Neuronal stem cell (in vitro differentiated cells): Measurements from ENCODE around the gene PACC1.

Experiments
- DNase-seq: peaks from one replicate; pipeline ENCODE4 v3.0.0-alpha.2; 2013; ENCODE audit warnings: low spot score
- H2AFZ ChIP-seq: one replicate; pipeline ENCODE4 v1.6.1; 2013; ENCODE audit warnings: mild to moderate bottlenecking, low read length, inconsistent platforms
- H2AK5ac ChIP-seq: 2 replicates; pipeline ENCODE4 v1.6.1; 2013; ENCODE audit warnings: low read depth, mild to moderate bottlenecking, inconsistent platforms, low read length, moderate library complexity, mixed read lengths
- H2BK120ac ChIP-seq: 2 replicates; pipeline ENCODE4 v1.6.1; 2013; ENCODE audit warnings: low read depth, mild to moderate bottlenecking, inconsistent platforms, low read length, moderate library complexity, mixed read lengths
- H2BK12ac ChIP-seq: one replicate; pipeline ENCODE4 v1.6.1; 2013; ENCODE audit warnings: low read length, inconsistent platforms
- H2BK15ac ChIP-seq: 2 replicates; pipeline ENCODE4 v1.6.1; 2013; ENCODE audit warnings: mild to moderate bottlenecking, low read length, inconsistent platforms, mixed read lengths
- H2BK5ac ChIP-seq: one replicate; pipeline ENCODE4 v1.6.1; 2013; ENCODE audit warnings: inconsistent platforms, mild to moderate bottlenecking, low read length, moderate library complexity
- H3K14ac ChIP-seq: one replicate; pipeline ENCODE4 v1.6.1; 2013; ENCODE audit warnings: low read length, inconsistent platforms
- H3K18ac ChIP-seq: 2 replicates; pipeline ENCODE4 v1.6.1; 2013; ENCODE audit warnings: low read length, inconsistent platforms
- H3K23ac ChIP-seq: 2 replicates; pipeline ENCODE4 v1.6.1; 2013; ENCODE audit warnings: low read depth, mild to moderate bottlenecking, mixed read lengths, low read length, inconsistent platforms; ENCODE audit not compliant: poor library complexity
- H3K27ac ChIP-seq: replicated peaks from 3 replicates; pipeline ENCODE4 v1.5.1; 2013; ENCODE audit warnings: low read length, inconsistent platforms
- H3K27me3 ChIP-seq, 3 experiments: 2 replicates each; pipeline ENCODE4 v1.6.1; 2013; ENCODE audit warnings: low read length in 3 of 3, mild to moderate bottlenecking in 2 of 3, inconsistent platforms in 1 of 3, low read depth in 1 of 3, mixed read lengths in 1 of 3, moderate library complexity in 1 of 3; ENCODE audit not compliant: control insufficient read depth in 3 of 3, insufficient read depth in 3 of 3
- H3K36me3 ChIP-seq, 2 donors: replicated peaks in 1 of 2; 2 replicates each; pipeline ENCODE4 v1.6.1; 2013; ENCODE audit warnings: low read length in 2 of 2; ENCODE audit not compliant: control insufficient read depth in 2 of 2, insufficient read depth in 2 of 2
- H3K4ac ChIP-seq: 2 replicates; pipeline ENCODE4 v1.6.1; 2013; ENCODE audit warnings: inconsistent platforms, mild to moderate bottlenecking, low read length, moderate library complexity
- H3K4me1 ChIP-seq, 2 donors: 1 replicate in 1 of 2; 2 replicates in 1 of 2; pipeline ENCODE4 v1.6.1; 2013; ENCODE audit warnings: low read length in 2 of 2, low read depth in 1 of 2; ENCODE audit not compliant: control insufficient read depth in 2 of 2, insufficient read depth in 1 of 2
- H3K4me2 ChIP-seq: one replicate; pipeline ENCODE4 v1.6.1; 2013; ENCODE audit warnings: mild to moderate bottlenecking, low read length, inconsistent platforms; ENCODE audit not compliant: insufficient read depth, poor library complexity, severe bottlenecking
- H3K4me3 ChIP-seq, 2 donors: 2 replicates each; pipeline ENCODE4 v1.5.1; 2013; ENCODE audit warnings: low read length in 2 of 2, mild to moderate bottlenecking in 2 of 2, inconsistent platforms in 1 of 2, moderate library complexity in 1 of 2
- H3K79me1 ChIP-seq: one replicate; pipeline ENCODE4 v1.6.1; 2013; ENCODE audit warnings: low read depth, mild to moderate bottlenecking, inconsistent platforms, low read length, moderate library complexity
- H3K9ac ChIP-seq: one replicate; pipeline ENCODE4 v1.6.1; 2013; ENCODE audit warnings: mild to moderate bottlenecking, low read depth, low read length, inconsistent platforms; ENCODE audit not compliant: poor library complexity
- H3K9me3 ChIP-seq, 2 donors: replicated peaks in 1 of 2; 2 replicates each; pipeline versions ENCODE3 to v1.6.1; 2013; ENCODE audit warnings: low read length in 2 of 2, mild to moderate bottlenecking in 2 of 2, inconsistent platforms in 1 of 2, low read depth in 1 of 2, mixed read lengths in 1 of 2, moderate library complexity in 1 of 2; ENCODE audit not compliant: control insufficient read depth in 2 of 2, insufficient read depth in 1 of 2
- H4K8ac ChIP-seq: one replicate; pipeline ENCODE4 v1.6.1; 2013; ENCODE audit warnings: low read depth, mild to moderate bottlenecking, inconsistent platforms, low read length, moderate library complexity
- H4K91ac ChIP-seq: one replicate; pipeline ENCODE4 v1.6.1; 2013; ENCODE audit warnings: low read length, low read depth, mild to moderate bottlenecking, inconsistent platforms; ENCODE audit not compliant: poor library complexity
- WGBS, 2 donors: extraction: QIAGEN DNeasy Blood & Tissue Kit; methylation state at CpG; one replicate each; pipeline ENCODE4 v1.1.7; 2013; ENCODE audit warnings: missing lambda C conversion rate in 2 of 2, mixed read lengths in 1 of 2; ENCODE audit not compliant: insufficient read length in 2 of 2, insufficient replicate concordance in 1 of 2; ENCODE audit errors: extremely low coverage in 2 of 2; 5-methylcytosine and 5-hydroxymethylcytosine counted together

The PACC1 gene

DNA sequence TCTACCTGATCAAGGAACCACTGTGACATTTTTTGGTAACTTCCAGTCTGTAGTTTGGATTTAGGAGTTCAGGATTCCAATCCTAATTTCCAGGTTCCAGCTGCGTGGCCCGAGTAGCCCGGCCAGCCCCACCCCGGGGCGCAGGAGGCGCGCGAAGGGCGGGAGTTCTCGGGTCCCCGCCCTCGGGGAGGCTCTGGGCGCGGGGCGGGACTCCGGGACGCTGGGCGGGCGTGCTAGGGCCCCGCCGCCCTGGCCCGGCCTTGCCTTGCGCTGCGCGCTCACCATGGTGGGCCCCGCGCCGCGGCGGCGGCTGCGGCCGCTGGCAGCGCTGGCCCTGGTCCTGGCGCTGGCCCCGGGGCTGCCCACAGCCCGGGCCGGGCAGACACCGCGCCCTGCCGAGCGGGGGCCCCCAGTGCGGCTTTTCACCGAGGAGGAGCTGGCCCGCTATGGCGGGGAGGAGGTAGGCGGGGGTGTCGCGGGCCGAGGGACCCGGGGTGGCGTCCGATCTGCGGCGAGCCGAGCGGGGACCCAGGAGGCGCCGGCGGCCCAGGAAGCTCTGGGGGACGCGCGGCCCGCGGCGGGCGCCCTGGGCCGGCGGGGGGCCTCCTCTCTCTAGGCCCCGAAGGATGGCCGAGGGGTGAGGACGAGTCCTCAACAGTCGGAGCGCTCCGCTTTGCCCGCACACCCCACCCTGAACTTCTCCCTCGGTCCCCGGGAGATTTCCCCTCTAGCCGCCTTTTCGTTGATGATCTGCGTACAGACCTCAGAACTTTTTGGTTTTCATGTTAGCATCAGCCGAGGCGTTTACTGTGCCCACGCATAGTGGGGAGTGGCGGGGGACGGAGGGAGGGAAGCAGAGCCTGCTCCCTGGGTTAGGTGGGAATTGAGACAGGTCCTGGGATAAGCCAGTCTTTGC, 18.2 kb upstream of the PACC1 start, which contains the start of gene NENF:
Gene NENF, plus strand, starts transcription at position 260 of the 916 bp plus-strand sequence. Its CDS starts 24 bp downstream, at position 284.
- Histone ChIP-seq H3K23ac (peak within 1 kb of the TSS; percentile 9), H2BK15ac (no peak within 1 kb of the TSS), H2AFZ (peak within 1 kb of the TSS; percentile 96), H3K14ac (no peak within 1 kb of the TSS), H3K27ac (no peak within 1 kb of the TSS), H4K8ac (no peak within 1 kb of the TSS), H3K9ac (peak within 1 kb of the TSS; percentile 63), H3K79me1 (no peaks in the 10 kb centered on the region), H4K91ac (no peak within 1 kb of the TSS), H3K9me3 (no peaks in the 10 kb centered on the region), H2BK120ac (no peak within 1 kb of the TSS), H3K4me3 (peak within 1 kb of the TSS; percentile 62 to 85), H3K18ac (peak within 1 kb of the TSS; percentile 15), H3K27me3 (peaks cover 0 to 21% (median 3%) of the 10 kb centered on the region in 3 experiments), H2AK5ac (no peak within 1 kb of the TSS), H3K36me3 (no peaks in the 10 kb centered on the region), H3K4me1 (peaks cover 0 to 12% of the 10 kb centered on the region in 2 donors), H3K4me2 (peak within 1 kb of the TSS; percentile 85), H2BK12ac (no peak within 1 kb of the TSS), H3K4ac (no peak within 1 kb of the TSS), H2BK5ac (no peak within 1 kb of the TSS)
- DNase-seq, result peak; percentile 64
- no CpG with 5 or more reads among the region's 86 CpGs for WGBS, 2 donors

DNA sequence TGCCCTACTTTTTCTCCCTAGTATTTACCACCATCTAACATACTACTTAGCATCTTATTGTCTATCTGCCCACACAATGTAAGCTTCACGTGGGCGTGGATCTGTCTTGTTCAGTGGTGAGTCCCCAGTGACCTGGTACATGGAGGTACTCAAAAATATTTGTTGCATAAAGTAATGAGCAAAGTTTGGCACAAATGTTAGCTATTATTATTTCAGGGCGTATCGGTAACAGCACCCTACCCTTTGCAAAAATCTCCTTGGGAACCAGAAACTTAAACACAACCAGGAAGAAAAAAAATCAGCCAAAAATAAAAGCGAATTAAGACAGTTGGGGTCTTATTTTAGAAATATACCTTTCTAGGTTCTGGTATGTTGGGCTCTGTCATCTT, 17.6 kb upstream of the PACC1 start:
- H3K27ac ChIP-seq, result no peak overlapping the region
- H3K4me2 ChIP-seq, result peak overlapping the region; percentile 85
- no peak overlapping the region for H3K14ac ChIP-seq
- no peaks in the 10 kb centered on the region for H3K79me1 ChIP-seq
- no peak overlapping the region for H3K4ac ChIP-seq
- H4K8ac ChIP-seq, result no peak overlapping the region
- H2BK5ac ChIP-seq, result no peak overlapping the region
- no peak for DNase-seq
- no peak overlapping the region for H2BK120ac ChIP-seq
- no peak overlapping the region for H3K9ac ChIP-seq
- no peak overlapping the region for H2AK5ac ChIP-seq
- no peaks in the 10 kb centered on the region for H3K9me3 ChIP-seq
- peaks cover 0 to 27% (median 3%) of the 10 kb centered on the region in 3 experiments for H3K27me3 ChIP-seq
- WGBS, 2 donors, result no CpG with 5 or more reads among the region's 5 CpGs
- H2AFZ ChIP-seq, result peak overlapping the region; percentile 96
- H3K23ac ChIP-seq, result no peak overlapping the region
- no peak overlapping the region for H2BK15ac ChIP-seq
- no peaks in the 10 kb centered on the region for H3K36me3 ChIP-seq
- peaks cover 0 to 12% of the 10 kb centered on the region in 2 donors for H3K4me1 ChIP-seq
- no peak overlapping the region for H4K91ac ChIP-seq
- no peak overlapping the region for H3K18ac ChIP-seq
- no peak overlapping the region for H2BK12ac ChIP-seq
- peak overlapping the region in 1 of 2 donors; percentile 62 for H3K4me3 ChIP-seq

DNA sequence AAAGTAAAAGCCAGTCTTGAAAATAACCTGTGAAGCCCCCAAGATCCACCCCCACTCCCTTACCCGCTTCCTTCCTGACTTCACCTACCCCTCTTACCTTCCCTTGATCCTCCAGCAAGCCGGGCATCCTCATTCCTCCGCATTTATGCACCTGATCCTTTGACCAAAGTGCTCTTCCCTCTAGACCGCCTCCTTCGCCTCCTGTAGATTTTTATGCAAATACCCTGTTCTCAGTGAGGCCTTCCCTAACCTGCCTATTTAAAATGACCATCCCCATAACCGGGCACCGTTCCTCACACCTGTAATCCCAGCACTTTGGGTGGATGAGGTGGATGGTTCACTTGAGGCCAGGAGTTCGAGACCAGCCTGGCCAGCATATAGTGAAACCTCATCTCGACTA, 17.0 kb upstream of the PACC1 start:
- Histone ChIP-seq H3K4ac (no peak overlapping the region), H2BK15ac (no peak overlapping the region), H3K9ac (no peak overlapping the region), H2AK5ac (no peak overlapping the region), H3K4me1 (peaks cover 0 to 12% of the 10 kb centered on the region in 2 donors), H2BK120ac (no peak overlapping the region), H2BK5ac (no peak overlapping the region), H4K8ac (no peak overlapping the region), H3K36me3 (no peaks in the 10 kb centered on the region), H3K9me3 (no peaks in the 10 kb centered on the region), H3K4me3 (no peak overlapping the region), H3K18ac (no peak overlapping the region), H3K27ac (no peak overlapping the region), H2AFZ (no peak overlapping the region), H3K79me1 (no peaks in the 10 kb centered on the region), H3K4me2 (no peak overlapping the region), H4K91ac (no peak overlapping the region), H2BK12ac (no peak overlapping the region), H3K23ac (no peak overlapping the region), H3K27me3 (peaks cover 0 to 29% (median 3%) of the 10 kb centered on the region in 3 experiments), H3K14ac (no peak overlapping the region)
- no peak for DNase-seq
- no CpG with 5 or more reads among the region's 9 CpGs for WGBS, 2 donors

DNA sequence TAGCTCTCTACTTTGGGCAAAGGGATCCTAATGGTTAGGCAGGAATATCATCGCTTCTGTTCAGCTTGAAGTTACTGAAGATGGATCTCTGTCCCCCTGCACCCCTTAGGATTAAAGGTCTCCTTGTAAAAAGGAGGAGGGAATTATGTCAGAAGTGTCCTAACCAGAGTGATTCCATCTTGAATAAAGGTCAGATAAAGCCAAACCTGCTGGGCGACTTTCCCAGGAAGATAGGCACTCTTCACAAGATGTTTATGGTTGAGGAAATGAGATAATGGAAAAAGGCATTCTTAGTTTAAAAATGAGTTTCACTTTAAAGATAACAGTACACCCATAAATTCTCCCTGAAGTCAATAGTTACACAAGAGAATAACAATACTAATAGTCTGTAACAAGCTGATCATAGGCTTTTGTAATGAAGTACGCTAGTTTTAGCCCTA, 16.3 kb upstream of the PACC1 start:
- Histone ChIP-seq H3K14ac (no peak overlapping the region), H2BK12ac (no peak overlapping the region), H2BK120ac (no peak overlapping the region), H2AFZ (no peak overlapping the region), H3K27ac (no peak overlapping the region), H3K4ac (no peak overlapping the region), H3K4me1 (peaks cover 0 to 12% of the 10 kb centered on the region in 2 donors), H3K4me3 (no peak overlapping the region), H4K8ac (no peak overlapping the region), H3K36me3 (no peaks in the 10 kb centered on the region), H3K9me3 (no peaks in the 10 kb centered on the region), H3K27me3 (peaks cover 0 to 36% (median 3%) of the 10 kb centered on the region in 3 experiments), H4K91ac (no peak overlapping the region), H2BK15ac (no peak overlapping the region), H2BK5ac (no peak overlapping the region), H3K23ac (no peak overlapping the region), H3K4me2 (no peak overlapping the region), H3K18ac (no peak overlapping the region), H3K9ac (no peak overlapping the region), H3K79me1 (no peaks in the 10 kb centered on the region), H2AK5ac (no peak overlapping the region)
- no peak for DNase-seq
- no CpG with 5 or more reads among the region's 3 CpGs for WGBS, 2 donors
